Osteocyte (in vitro differentiated cells): ENCODE measurements around the gene DNMT1. TPM values are rescaled to one million over a fixed set of nuclear protein-coding genes. Genes with fewer than 3 reads are reported as not detected.

Source experiments
- DNase-seq: peaks from one replicate; pipeline ENCODE4 v3.0.0; 2021; ENCODE audit warnings: mixed read lengths; ENCODE audit not compliant: unreplicated experiment; ENCODE audit errors: extremely low spot score
- H3K27ac Mint-ChIP-seq: one replicate; pipeline ENCODE4 v1.8.0; 2021; ENCODE audit warnings: mild to moderate bottlenecking, mixed read lengths; ENCODE audit not compliant: unreplicated experiment
- H3K27me3 Mint-ChIP-seq: one replicate; pipeline ENCODE4 v1.8.0; 2021; ENCODE audit warnings: mixed read lengths; ENCODE audit not compliant: unreplicated experiment
- H3K36me3 Mint-ChIP-seq: one replicate; pipeline ENCODE4 v1.8.0; 2021; ENCODE audit warnings: mixed read lengths; ENCODE audit not compliant: unreplicated experiment
- H3K4me1 Mint-ChIP-seq: one replicate; pipeline ENCODE4 v1.8.0; 2021; ENCODE audit warnings: mixed read lengths; ENCODE audit not compliant: unreplicated experiment
- H3K4me3 Mint-ChIP-seq: one replicate; pipeline ENCODE4 v1.8.0; 2021; ENCODE audit warnings: mild to moderate bottlenecking, moderate library complexity, mixed read lengths; ENCODE audit not compliant: unreplicated experiment
- H3K9me3 Mint-ChIP-seq: one replicate; pipeline ENCODE4 v1.8.0; 2021; ENCODE audit warnings: mixed read lengths; ENCODE audit not compliant: unreplicated experiment
- CTCF ChIP-seq: fragments of 200-600 bp; sonication (generic); IDR thresholded peaks from 2 replicates; pipeline ENCODE4 v1.5.0; 2021; ENCODE audit warnings: antibody characterized with exemption, mild to moderate bottlenecking, moderate library complexity
- total RNA-seq: library from RNA; stranded (reverse); gene quantifications from 2 replicates; pipeline ENCODE4 v1.2.1, GENCODE V29; 2021

The DNMT1 gene
- total RNA-seq, 1 donor from 2014 or later: 82.3 TPM

DNA sequence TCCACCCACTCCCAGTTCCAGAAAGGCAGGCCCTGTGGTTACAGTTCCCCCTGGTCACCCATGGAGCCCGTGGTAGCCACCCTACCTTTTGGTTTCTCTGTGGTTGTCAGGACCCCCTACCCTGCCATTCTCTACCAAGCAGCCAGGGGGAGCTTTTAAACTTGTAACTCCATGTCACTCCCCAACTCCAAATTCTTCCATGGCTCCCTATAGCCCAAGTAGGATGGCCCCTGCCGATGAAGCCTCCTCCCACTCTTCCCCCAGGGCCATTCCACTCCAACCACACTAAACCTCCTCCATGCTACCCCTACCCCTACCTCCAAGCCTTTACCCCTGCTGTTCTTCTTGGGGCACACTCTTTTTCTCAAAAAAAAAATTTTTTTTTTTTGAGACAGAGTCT lies 34.2 kb upstream of the DNMT1 start:
- DNase-seq: no peak
- Mint-ChIP-seq H3K27ac (peak overlapping the region; percentile 70), H3K36me3 (peaks cover 7% of the 10 kb centered on the region), H3K27me3 (no peaks in the 10 kb centered on the region), H3K9me3 (no peaks in the 10 kb centered on the region), H3K4me3 (peak overlapping the region; percentile 48), H3K4me1 (peaks cover 31% of the 10 kb centered on the region)
- TF ChIP-seq CTCF: peak; percentile 58

DNA sequence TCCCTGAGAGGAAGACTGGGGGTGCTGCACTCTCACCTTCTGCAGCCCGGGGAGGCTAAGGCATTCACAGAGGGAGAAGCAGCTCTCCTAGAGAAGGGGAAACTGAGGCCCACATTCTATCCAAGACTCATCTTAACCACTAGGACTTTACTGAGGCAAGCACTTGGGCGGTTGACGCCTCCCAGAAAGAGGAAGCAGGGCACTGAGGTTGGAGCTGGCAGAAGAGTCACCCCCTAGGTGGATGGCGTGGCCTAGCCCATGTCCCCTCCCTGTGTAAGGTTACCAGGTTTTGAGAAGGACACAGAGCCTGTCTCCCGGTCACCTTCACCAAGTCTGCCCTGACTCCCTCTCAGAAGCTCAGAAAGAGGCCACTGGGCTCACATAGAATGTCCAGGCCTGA lies 33.6 kb upstream of the DNMT1 start:
- peaks cover 8% of the 10 kb centered on the region for H3K36me3 Mint-ChIP-seq
- no peaks in the 10 kb centered on the region for H3K9me3 Mint-ChIP-seq
- peaks cover 31% of the 10 kb centered on the region for H3K4me1 Mint-ChIP-seq
- TF ChIP-seq CTCF: no peak
- H3K4me3 Mint-ChIP-seq: no peak overlapping the region
- H3K27me3 Mint-ChIP-seq: no peaks in the 10 kb centered on the region
- peak overlapping the region; percentile 70 for H3K27ac Mint-ChIP-seq
- no peak for DNase-seq

- no peaks in the 10 kb centered on the region for H3K27me3 Mint-ChIP-seq
- H3K4me1 Mint-ChIP-seq: peaks cover 31% of the 10 kb centered on the region
- peaks cover 8% of the 10 kb centered on the region for H3K36me3 Mint-ChIP-seq
- H3K9me3 Mint-ChIP-seq: no peaks in the 10 kb centered on the region
- no peak overlapping the region for H3K4me3 Mint-ChIP-seq
- no peak for DNase-seq
- no peak for TF ChIP-seq CTCF
- H3K27ac Mint-ChIP-seq: peak overlapping the region; percentile 73
Measured at GRCh38 chr19:10227026-10227971, 32.5 kb upstream of the DNMT1 start.

DNA sequence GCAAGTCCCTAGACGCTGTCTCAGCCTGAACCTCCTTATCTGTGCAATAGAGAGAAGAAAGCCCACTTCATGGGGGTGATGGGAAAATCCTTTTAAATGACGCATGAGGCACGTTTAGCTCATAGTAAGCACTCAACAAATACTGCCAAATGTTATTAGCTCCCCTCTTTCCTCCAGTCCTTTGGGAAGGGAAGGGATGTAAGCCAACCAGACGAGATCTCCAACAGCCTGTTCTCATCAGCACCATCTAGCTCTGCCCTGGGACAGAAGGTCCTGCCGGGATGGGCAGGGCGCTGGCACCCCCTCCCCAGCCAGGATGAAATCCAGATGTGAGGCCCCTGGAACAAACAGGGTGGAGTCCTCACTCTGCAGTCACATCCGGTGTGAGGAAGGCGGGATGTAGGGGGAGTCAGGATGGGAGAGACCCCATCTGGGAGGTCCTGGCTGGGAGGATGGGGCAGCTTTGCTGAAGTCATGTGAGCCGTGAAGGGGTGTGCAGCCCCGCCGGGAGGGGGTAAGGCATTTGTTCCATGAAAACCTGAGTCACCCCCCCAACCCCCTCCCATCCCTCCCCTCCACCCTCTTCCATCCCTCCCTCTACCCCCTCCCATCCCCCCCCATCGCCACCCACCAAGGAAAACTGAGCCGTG lies 31.7 kb upstream of the DNMT1 start:
- peak overlapping the region; percentile 77 for H3K27ac Mint-ChIP-seq
- TF ChIP-seq CTCF: no peak
- peaks cover 8% of the 10 kb centered on the region for H3K36me3 Mint-ChIP-seq
- peaks cover 29% of the 10 kb centered on the region for H3K4me1 Mint-ChIP-seq
- no peaks in the 10 kb centered on the region for H3K9me3 Mint-ChIP-seq
- no peaks in the 10 kb centered on the region for H3K27me3 Mint-ChIP-seq
- DNase-seq: peak; percentile 86
- H3K4me3 Mint-ChIP-seq: peak overlapping the region; percentile 61

- Mint-ChIP-seq H3K27ac (peak overlapping the region; percentile 77), H3K27me3 (no peaks in the 10 kb centered on the region), H3K36me3 (peaks cover 8% of the 10 kb centered on the region), H3K9me3 (no peaks in the 10 kb centered on the region), H3K4me1 (peaks cover 29% of the 10 kb centered on the region), H3K4me3 (no peak overlapping the region)
- no peak for TF ChIP-seq CTCF
- no peak for DNase-seq
Measured at GRCh38 chr19:10226021-10226375, 31.2 kb upstream of the DNMT1 start.
